Activated CD8-positive, alpha-beta memory T cell treated with anti-CD3 and anti-CD28 coated beads, Interleukin-2, amount 10 ng/mL, durations not matched to agents 7 days and 5 days (primary cell): ENCODE data around the gene NASP. TPM values are rescaled to one million over a fixed set of nuclear protein-coding genes. Genes with fewer than 3 reads are reported as not detected.

ENCODE experiments used
- ATAC-seq: fragments of 150-1000 bp; cut with Tn5 transposase; one replicate; pipeline ENCODE4 v1.10.0; 2021; ENCODE audit warnings: moderate library complexity
- CTCF ChIA-PET: fragments of 350-600 bp; sonication (Branson Sonifier 250); formaldehyde crosslinking; loops from one replicate; lab custom pipeline; 2021; ENCODE audit warnings: antibody characterized with exemption; lab: Charles Lee
- DNase-seq: peaks from one replicate; pipeline ENCODE4 v3.0.0-alpha.2; 2020
- H3K27ac Mint-ChIP-seq: one replicate; pipeline ENCODE4 v1.8.0; 2021; ENCODE audit warnings: mild to moderate bottlenecking, mixed read lengths
- H3K27me3 Mint-ChIP-seq: one replicate; pipeline ENCODE4 v1.8.0; 2021; ENCODE audit warnings: mixed read lengths
- H3K36me3 Mint-ChIP-seq: one replicate; pipeline ENCODE4 v1.8.0; 2021; ENCODE audit warnings: mild to moderate bottlenecking, mixed read lengths
- H3K4me1 Mint-ChIP-seq: one replicate; pipeline ENCODE4 v1.8.0; 2021; ENCODE audit warnings: mixed read lengths
- H3K4me3 Mint-ChIP-seq: one replicate; pipeline ENCODE4 v1.8.0; 2021; ENCODE audit warnings: mild to moderate bottlenecking, moderate library complexity, mixed read lengths
- H3K9me3 Mint-ChIP-seq: one replicate; pipeline ENCODE4 v1.8.0; 2022; ENCODE audit warnings: low read depth, mixed read lengths
- total RNA-seq, 2 experiments: library from RNA; stranded (reverse); gene quantifications; one replicate each; pipeline ENCODE4 v1.2.3, GENCODE V29; 2021

Gene NASP
- total RNA-seq, 2 experiments from 2014 or later = 233 to 256 TPM

DNA sequence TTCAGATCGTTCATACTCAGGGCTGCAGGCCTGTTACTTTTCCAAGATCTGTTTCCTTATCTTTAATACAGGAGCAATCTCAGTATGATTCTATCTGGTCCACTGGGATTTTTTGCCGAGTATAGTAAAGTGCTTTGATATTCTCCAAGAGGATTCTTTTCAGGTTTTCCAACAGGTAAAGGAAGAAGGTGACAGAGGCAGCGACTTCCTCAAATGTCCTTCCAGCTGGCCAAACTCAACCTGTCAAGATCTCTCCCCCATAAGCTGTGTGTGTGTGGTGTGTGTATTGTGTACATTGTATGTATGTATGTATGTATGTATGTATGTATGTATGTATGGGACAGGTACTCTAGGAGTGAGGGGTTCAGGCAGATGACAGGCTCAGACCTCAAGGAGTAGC, 32.2 kb upstream of the NASP start:
- H3K27me3 Mint-ChIP-seq = peaks cover 5% of the 10 kb centered on the region
- no peak for ATAC-seq

DNA sequence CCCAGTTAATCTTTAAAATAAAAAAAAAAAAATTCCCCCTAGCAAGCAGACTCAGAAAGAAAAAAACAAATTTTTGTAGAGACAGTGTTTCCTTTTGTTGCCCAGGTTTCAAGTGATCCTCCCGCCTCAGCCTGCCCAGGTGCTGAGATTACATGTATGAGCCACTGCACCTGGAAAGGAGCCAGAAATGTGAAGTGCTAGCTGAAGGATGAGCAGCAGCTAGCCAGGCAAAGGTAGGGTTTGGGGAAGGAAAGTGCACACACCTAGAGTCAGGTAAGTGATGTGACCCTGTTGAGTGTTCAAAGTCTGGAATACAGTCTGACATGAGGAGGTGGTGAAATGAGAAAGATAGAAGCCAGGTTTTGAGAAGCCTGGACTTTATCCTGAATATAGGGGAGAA, 31.5 kb upstream of the NASP start:
- no peak for ATAC-seq
- Mint-ChIP-seq H3K4me3 (peak overlapping the region; percentile 8), H3K36me3 (peaks cover 13% of the 10 kb centered on the region), H3K27me3 (peaks cover under 1% of the 10 kb centered on the region), H3K9me3 (no peaks in the 10 kb centered on the region), H3K27ac (peak overlapping the region; percentile 9), H3K4me1 (peaks cover 25% of the 10 kb centered on the region)
- CTCF ChIA-PET = interaction anchor here (1.8 to 3.2 kb wide), 5 partner anchors 17 to 40 kb away, joined by 6 to 15 read pairs (median 6); partner anchors contain the start of gene NASP
- DNase-seq = no peak

More for the DNA sequence above, 32.2 kb upstream of the NASP start:
- Mint-ChIP-seq H3K9me3 (no peaks in the 10 kb centered on the region), H3K36me3 (peaks cover 13% of the 10 kb centered on the region), H3K4me1 (peaks cover 22% of the 10 kb centered on the region), H3K4me3 (peak overlapping the region; percentile 92), H3K27ac (peak overlapping the region; percentile 88)
- no peak for DNase-seq
- CTCF ChIA-PET = interaction anchor here (1.0 to 3.2 kb wide), 11 partner anchors 13 to 225 kb away, joined by 3 to 15 read pairs (median 4); partner anchors contain the start of genes HPDL, NASP, PRDX1 and TESK2

DNA sequence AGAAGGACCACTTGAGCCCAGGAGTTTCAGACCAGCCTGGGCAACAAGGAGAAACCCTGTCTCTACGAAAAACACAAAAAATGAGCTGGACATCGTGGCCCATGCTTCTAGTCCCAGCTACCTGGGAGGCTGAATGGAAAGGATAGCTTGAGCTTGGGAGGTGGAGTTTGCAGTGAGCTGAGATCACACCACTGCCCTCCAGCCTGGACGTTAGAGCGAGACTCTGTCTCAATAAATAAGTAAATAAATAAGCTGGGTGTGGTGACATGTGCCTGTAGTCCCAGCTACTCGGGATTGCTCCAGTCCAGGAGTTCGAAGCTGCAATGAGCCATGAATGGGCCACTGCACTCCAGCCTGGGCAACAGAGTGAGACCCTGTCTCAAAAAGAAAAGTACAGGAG, 29.6 kb upstream of the NASP start:
- Mint-ChIP-seq H3K27ac (no peak overlapping the region), H3K36me3 (peaks cover 14% of the 10 kb centered on the region), H3K9me3 (no peaks in the 10 kb centered on the region), H3K4me1 (peaks cover 32% of the 10 kb centered on the region), H3K4me3 (no peak overlapping the region), H3K27me3 (no peaks in the 10 kb centered on the region)
- ATAC-seq = no peak
- CTCF ChIA-PET = interaction anchor here (0.9 to 2.1 kb wide), 6 partner anchors 14 to 63 kb away, joined by 3 to 6 read pairs (median 5); partner anchors contain the start of genes PRDX1 and TESK2
- no peak for DNase-seq

DNA sequence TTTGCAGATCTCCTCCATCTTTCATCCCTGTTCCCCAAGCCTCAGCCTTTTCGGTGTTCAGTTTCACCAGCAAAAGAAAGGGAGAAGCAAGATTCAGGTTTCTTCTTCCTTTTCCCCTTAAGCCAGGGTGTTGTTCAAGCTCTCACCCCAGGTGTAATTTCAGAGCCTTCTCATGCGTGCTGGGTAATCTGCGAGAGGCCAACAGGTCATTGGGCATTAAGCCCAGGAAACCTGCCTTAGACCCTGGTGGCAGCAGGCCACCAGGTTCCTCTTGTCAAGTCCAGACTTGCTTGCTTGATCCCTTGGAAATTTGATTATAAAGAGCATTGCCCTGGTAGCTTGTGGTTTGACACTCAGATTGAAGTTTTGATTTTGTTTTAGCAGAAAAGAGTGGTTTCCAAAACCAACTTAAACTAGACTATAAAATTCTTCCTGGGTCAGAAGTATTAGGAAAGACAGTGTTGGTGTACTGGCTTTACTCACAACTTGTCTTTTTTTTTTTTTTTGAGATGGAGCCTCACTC, 26.4 kb upstream of the NASP start:
- CTCF ChIA-PET = interaction anchor here (0.7 to 5.7 kb wide), 3 partner anchors 13 to 73 kb away, joined by 3 to 33 read pairs (median 3); no protein-coding TSS in a partner anchor
- no peak overlapping the region for H3K4me3 Mint-ChIP-seq
- DNase-seq = no peak
- H3K36me3 Mint-ChIP-seq = peaks cover 22% of the 10 kb centered on the region
- H3K4me1 Mint-ChIP-seq = peaks cover 16% of the 10 kb centered on the region
- H3K27me3 Mint-ChIP-seq = no peaks in the 10 kb centered on the region
- H3K9me3 Mint-ChIP-seq = no peaks in the 10 kb centered on the region
- H3K27ac Mint-ChIP-seq = peak overlapping the region; percentile 17
- ATAC-seq = no peak

DNA sequence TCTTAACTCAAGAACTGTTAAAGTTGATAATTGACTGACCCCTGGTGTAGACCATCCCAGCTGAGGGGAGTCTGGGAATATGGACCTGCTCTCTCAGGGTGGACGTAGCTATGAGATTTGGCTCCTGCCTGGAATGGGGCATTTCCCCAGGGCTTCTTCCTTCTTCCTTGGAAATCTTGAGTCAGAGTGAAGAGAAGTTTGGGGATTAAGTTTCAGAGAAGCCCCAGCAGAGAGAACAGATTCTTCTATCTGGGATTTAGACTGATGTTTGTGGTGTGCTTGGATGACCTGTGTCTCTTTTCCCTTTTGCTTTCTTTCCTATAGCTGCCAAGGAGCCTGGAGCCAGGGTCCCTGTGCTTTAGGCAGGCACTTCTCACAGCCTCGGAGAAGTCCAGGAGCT, 20.0 kb upstream of the NASP start:
- Mint-ChIP-seq H3K4me3 (no peak overlapping the region), H3K27ac (no peak overlapping the region), H3K27me3 (no peaks in the 10 kb centered on the region), H3K9me3 (no peaks in the 10 kb centered on the region), H3K36me3 (peaks cover 34% of the 10 kb centered on the region), H3K4me1 (peaks cover 4% of the 10 kb centered on the region)
- DNase-seq = no peak
- ATAC-seq = no peak
- CTCF ChIA-PET = interaction anchor here (0.8 to 11.2 kb wide), 3 partner anchors 9 to 52 kb away, joined by 3 to 139 read pairs (median 5); partner anchors contain the start of gene AKR1A1

DNA sequence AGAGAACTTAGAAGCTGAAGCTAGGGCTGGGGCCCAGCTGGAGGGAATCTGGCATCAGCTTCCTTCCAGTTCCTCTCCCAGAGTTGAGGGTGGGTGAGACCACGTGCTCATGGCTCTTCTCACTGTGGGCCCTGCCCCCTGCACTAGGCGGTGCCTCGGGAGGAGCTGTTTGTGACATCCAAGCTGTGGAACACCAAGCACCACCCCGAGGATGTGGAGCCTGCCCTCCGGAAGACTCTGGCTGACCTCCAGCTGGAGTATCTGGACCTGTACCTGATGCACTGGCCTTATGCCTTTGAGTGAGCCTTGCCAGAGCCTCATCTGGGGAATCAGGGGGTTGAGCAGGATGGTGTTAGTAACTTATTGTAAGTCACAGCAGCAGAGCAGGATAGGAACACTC, 17.1 kb upstream of the NASP start:
- Mint-ChIP-seq H3K27ac (no peak overlapping the region), H3K27me3 (no peaks in the 10 kb centered on the region), H3K4me1 (peaks cover 2% of the 10 kb centered on the region), H3K9me3 (no peaks in the 10 kb centered on the region), H3K4me3 (no peak overlapping the region), H3K36me3 (peaks cover 33% of the 10 kb centered on the region)
- CTCF ChIA-PET = interaction anchor here (0.8 to 11.2 kb wide), 5 partner anchors 16 to 553 kb away, joined by 3 to 139 read pairs (median 5); partner anchors contain the start of gene NASP
- no peak for DNase-seq
- no peak for ATAC-seq

DNA sequence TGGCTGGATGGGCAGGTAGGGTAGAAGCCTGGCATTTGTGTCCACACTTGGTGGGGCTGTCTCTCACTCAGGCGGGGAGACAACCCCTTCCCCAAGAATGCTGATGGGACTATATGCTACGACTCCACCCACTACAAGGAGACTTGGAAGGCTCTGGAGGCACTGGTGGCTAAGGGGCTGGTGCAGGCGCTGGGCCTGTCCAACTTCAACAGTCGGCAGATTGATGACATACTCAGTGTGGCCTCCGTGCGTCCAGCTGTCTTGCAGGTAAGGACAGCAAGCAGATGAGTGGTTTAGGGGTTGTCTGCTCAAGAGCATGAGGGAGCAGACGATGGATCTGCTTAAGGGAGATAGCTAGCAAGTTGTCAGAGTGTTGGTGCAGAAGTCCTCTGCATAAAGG, 15.9 kb upstream of the NASP start:
- Mint-ChIP-seq H3K27me3 (no peaks in the 10 kb centered on the region), H3K9me3 (no peaks in the 10 kb centered on the region), H3K4me1 (peaks cover 2% of the 10 kb centered on the region), H3K4me3 (no peak overlapping the region), H3K36me3 (peaks cover 27% of the 10 kb centered on the region), H3K27ac (no peak overlapping the region)
- ATAC-seq (no peak), DNase-seq (no peak)
- CTCF ChIA-PET = interaction anchor here (1.0 to 11.2 kb wide), 7 partner anchors 15 to 554 kb away, joined by 3 to 139 read pairs (median 11); partner anchors contain the start of genes CCDC163, MMACHC and NASP

DNA sequence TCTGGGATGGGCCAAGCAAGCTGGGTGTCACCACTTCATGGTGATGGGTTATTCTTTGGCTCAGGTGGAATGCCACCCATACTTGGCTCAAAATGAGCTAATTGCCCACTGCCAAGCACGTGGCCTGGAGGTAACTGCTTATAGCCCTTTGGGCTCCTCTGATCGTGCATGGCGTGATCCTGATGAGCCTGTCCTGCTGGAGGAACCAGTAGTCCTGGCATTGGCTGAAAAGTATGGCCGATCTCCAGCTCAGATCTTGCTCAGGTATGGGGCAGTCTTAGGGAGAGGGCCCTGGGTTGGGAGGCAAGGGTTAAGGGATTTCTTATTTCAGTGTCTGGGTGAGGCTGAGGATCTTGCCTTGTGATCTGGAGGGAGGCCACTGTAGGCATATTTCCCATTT, 15.4 kb upstream of the NASP start:
- DNase-seq = no peak
- Mint-ChIP-seq H3K27me3 (no peaks in the 10 kb centered on the region), H3K36me3 (peaks cover 24% of the 10 kb centered on the region), H3K27ac (no peak overlapping the region), H3K9me3 (no peaks in the 10 kb centered on the region), H3K4me3 (no peak overlapping the region), H3K4me1 (peaks cover 2% of the 10 kb centered on the region)
- ATAC-seq = no peak
- CTCF ChIA-PET = interaction anchor here (1.0 to 11.2 kb wide), 10 partner anchors 10 to 554 kb away, joined by 3 to 139 read pairs (median 22); partner anchors contain the start of genes CCDC163, MMACHC, NASP and PRDX1

DNA sequence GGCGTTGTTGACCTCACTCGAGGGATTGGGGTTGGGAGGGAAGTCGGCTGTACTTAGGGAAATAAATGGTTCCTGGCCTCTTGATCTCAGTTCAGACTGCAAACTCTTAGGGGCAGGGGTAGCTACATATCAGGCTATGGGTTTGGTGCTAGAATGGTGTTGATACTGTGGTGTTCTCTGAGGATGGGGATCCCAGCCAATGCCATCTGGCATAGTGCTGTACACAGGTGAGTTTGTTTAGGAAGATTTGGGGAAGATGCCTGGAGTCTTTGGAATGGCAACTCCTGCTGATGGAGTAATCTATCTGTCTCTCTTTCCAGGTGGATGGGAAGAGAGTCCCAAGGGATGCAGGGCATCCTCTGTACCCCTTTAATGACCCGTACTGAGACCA, 14.3 kb upstream of the NASP start:
- peaks cover 24% of the 10 kb centered on the region for H3K36me3 Mint-ChIP-seq
- no peak overlapping the region for H3K4me3 Mint-ChIP-seq
- CTCF ChIA-PET = interaction anchor here (0.6 to 11.2 kb wide), 18 partner anchors 11 to 635 kb away, joined by 3 to 139 read pairs (median 6); partner anchors contain the start of genes AKR1A1, CCDC163, MMACHC and NASP
- H3K9me3 Mint-ChIP-seq = no peaks in the 10 kb centered on the region
- H3K27me3 Mint-ChIP-seq = no peaks in the 10 kb centered on the region
- H3K27ac Mint-ChIP-seq = peak overlapping the region; percentile 5
- no peak for ATAC-seq
- DNase-seq = no peak
- H3K4me1 Mint-ChIP-seq = peaks cover 2% of the 10 kb centered on the region

DNA sequence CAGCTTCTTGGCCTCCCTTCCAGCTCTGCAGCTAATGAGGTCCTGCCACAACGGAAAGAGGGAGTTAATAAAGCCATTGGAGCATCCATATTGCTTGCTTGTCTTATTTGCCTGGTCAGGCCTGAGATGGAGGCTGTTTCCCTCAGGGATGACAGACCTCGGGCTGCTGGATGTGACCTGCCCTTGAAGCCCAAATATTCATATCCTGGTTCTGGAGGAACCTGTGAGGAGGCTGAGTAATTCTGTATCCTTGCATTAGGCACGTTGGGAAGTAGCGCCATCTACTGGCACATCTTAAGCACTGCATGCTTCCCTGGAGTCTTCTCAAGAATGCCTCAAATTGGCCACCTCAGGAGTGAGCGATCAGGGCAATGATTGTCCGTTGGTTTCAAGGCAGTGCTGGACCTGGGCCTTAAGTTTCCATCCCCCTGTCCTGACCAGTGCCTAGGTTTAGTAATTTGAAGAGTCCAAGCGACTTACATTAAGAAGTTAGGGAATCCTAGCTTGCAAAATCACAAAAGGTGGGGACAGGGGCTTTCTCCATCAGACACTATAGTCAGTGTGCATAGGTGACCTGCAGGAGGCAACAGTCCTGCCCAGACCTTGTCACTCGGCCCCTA, 13.8 kb upstream of the NASP start:
- ATAC-seq (peak; percentile 95), DNase-seq (peak; percentile 81)
- peak overlapping the region; percentile 5 for H3K27ac Mint-ChIP-seq
- no peaks in the 10 kb centered on the region for H3K27me3 Mint-ChIP-seq
- peaks cover 2% of the 10 kb centered on the region for H3K4me1 Mint-ChIP-seq
- CTCF ChIA-PET = interaction anchor here (0.6 to 11.2 kb wide), 27 partner anchors 11 to 634 kb away, joined by 3 to 139 read pairs (median 5); partner anchors contain the start of genes AKR1A1, CCDC163, MMACHC and NASP
- H3K9me3 Mint-ChIP-seq = no peaks in the 10 kb centered on the region
- H3K4me3 Mint-ChIP-seq = no peak overlapping the region
- peaks cover 24% of the 10 kb centered on the region for H3K36me3 Mint-ChIP-seq

DNA sequence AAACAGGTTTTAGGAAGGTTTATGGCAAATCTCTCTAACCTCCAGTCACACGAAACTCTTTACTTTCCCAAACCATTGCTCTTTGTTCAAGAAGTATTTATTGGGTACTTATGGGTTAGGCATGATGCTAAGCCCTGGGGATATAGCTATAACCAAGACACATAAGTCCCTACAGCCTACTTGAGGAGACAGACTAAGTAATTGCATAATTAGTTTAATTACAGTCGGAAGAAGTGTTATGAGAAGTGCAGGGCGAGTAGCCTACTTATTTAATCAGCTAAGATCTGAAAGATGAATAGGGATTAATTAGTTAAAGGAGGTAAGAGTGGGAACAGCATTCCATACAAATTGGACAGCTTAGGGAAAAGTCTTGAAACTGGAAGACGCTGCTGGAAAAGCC, 13.2 kb upstream of the NASP start:
- H3K27ac Mint-ChIP-seq = no peak overlapping the region

DNA sequence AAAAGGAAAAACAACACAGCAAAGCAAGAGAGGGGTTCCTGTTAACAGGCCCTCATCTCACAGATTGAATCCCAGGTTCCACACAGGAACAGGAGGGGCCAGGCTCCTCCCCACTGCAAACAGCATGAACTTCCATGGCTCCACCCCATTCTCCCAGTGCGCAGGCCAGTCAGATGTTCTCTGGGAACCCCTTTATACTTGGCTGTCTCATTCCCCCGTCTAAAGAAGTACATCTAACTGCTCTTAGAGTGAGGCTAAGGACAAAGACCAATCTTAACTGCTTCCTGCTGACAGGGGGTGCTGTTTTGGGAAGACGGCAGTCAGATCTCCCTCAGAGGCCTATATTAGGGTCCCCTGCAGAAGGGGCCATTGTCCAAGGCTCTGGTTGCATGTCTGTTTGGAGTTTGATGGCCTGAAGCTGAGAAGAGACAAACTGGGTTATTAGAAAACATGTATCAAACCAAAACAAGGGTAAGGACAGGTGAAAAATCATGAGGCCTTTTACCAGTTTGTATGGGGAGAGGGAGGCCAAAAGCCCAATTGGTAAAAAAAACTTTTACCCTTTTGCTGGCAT, 10.5 kb upstream of the NASP start:
- Mint-ChIP-seq H3K36me3 (peaks cover 10% of the 10 kb centered on the region), H3K27ac (no peak overlapping the region), H3K4me3 (no peak overlapping the region), H3K4me1 (peaks cover 2% of the 10 kb centered on the region), H3K27me3 (no peaks in the 10 kb centered on the region), H3K9me3 (no peaks in the 10 kb centered on the region)
- CTCF ChIA-PET = interaction anchor here (1.3 to 4.8 kb wide), 2 partner anchors 9 to 15 kb away, joined by 5 to 33 read pairs; no protein-coding TSS in a partner anchor
- DNase-seq (no peak), ATAC-seq (no peak)

More for the DNA sequence above, 13.2 kb upstream of the NASP start:
- no peak overlapping the region for H3K4me3 Mint-ChIP-seq
- H3K27me3 Mint-ChIP-seq = no peaks in the 10 kb centered on the region
- H3K9me3 Mint-ChIP-seq = no peaks in the 10 kb centered on the region
- peaks cover 2% of the 10 kb centered on the region for H3K4me1 Mint-ChIP-seq
- DNase-seq (no peak), ATAC-seq (no peak)
- CTCF ChIA-PET = interaction anchor here (0.6 to 11.2 kb wide), 20 partner anchors 12 to 634 kb away, joined by 3 to 139 read pairs (median 5); partner anchors contain the start of genes AKR1A1, NASP and PRDX1
- peaks cover 24% of the 10 kb centered on the region for H3K36me3 Mint-ChIP-seq

DNA sequence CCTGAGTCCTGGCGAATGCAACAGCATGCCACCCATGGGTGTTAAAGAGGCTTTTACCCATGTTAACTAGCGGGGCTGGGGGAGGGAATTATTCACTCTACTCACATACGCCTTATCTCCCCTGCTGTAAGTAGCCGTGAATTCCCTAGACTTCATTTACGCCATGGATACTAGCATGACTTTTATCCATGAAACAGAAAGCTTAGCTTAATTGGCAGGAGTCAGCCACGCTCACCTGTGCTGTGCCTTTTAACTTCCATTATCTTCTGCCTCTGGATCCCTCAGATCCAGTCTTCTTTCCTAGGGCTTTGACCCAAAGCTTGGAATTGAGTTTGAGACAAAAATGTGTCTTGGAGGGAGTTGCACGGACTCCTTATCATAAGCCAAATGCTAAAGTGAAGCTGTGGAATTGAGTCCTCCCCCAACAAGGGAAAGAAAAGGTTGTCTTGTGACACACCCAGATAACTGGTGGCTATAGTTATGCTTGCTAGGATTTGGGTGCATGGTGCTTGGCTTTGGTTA, 9.7 kb upstream of the NASP start:
- H3K36me3 Mint-ChIP-seq = peaks cover 10% of the 10 kb centered on the region
- no peak overlapping the region for H3K4me3 Mint-ChIP-seq
- H3K27me3 Mint-ChIP-seq = no peaks in the 10 kb centered on the region
- DNase-seq (no peak), ATAC-seq (no peak)
- CTCF ChIA-PET = interaction anchor here (0.8 to 1.3 kb wide), 3 partner anchors 62 to 82 kb away, joined by 3 to 5 read pairs (median 4); no protein-coding TSS in a partner anchor
- no peaks in the 10 kb centered on the region for H3K9me3 Mint-ChIP-seq
- peaks cover 2% of the 10 kb centered on the region for H3K4me1 Mint-ChIP-seq
- no peak overlapping the region for H3K27ac Mint-ChIP-seq
